GM21528 (cell line): ENCODE measurements around the gene DNAJC5.

Experiments used
- ATAC-seq: cut with Tn5 transposase; IDR thresholded peaks from one replicate; pipeline ENCODE4 v1.9.1; 2021; ENCODE audit warnings: mild to moderate bottlenecking, moderate library complexity; ENCODE audit not compliant: unreplicated experiment, low FRiP score

DNAJC5 gene

DNA sequence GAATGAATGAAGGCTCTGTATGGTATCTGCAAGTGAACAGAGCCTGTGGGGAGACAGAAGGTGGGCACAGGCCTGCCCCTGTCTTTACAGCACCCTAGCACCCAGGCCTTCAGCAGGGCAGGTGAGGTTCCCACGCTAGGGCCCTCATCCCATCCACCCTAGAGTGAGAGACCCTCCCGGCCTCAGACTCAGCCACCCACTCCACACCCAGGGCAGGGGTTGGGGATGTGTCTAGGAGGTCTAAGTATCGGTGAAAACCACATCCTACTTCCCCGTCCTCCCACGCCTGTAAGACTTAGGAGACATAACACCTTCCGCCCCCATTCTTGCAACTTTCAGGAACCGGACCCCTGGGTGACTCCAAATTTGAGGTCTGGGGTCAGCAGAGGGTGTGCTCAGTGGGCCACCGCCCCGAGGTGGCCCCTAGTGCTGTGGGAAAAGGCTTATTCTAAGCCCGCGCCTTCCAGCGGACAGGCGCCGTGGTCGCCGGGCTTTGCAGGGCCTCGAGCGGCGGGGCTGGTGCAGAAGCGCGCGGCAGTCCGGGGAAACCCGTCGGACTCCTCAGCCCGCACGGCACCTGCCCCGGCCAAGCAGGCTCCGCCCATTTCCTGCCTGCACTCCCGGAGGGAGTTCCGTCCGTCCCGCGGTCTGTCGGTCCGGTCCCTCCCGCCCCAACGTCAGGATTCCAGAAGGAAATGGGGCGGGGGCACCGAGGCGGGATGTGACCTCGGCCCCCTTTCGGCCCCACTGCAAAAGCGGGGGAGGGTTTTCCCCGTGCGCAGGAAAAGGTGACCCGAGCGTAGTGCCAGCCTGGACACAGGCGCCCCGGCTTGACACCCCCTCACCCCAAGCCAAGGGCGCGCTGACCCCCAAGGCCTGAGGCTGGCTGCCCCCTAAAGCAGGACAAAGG is 83.6 kb downstream of the DNAJC5 start:
- ATAC-seq = no peak

DNA sequence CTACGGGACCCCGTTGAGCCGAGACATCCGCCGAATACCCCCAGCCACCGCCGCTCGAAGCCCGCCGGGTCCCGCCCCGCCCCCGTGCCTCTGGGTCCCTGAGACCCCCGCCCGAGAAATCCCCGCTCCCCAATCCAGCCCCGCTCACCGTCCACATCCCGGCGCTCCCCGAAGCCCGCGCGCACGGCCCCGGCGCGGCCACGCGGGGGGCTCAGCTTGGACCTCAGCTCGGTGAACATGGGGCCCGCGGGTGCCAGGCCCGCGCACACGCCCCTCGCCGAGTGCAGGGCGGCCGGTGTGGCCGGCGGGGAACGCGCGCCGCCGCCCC is 84.3 kb downstream of the DNAJC5 start:
- no peak for ATAC-seq

DNA sequence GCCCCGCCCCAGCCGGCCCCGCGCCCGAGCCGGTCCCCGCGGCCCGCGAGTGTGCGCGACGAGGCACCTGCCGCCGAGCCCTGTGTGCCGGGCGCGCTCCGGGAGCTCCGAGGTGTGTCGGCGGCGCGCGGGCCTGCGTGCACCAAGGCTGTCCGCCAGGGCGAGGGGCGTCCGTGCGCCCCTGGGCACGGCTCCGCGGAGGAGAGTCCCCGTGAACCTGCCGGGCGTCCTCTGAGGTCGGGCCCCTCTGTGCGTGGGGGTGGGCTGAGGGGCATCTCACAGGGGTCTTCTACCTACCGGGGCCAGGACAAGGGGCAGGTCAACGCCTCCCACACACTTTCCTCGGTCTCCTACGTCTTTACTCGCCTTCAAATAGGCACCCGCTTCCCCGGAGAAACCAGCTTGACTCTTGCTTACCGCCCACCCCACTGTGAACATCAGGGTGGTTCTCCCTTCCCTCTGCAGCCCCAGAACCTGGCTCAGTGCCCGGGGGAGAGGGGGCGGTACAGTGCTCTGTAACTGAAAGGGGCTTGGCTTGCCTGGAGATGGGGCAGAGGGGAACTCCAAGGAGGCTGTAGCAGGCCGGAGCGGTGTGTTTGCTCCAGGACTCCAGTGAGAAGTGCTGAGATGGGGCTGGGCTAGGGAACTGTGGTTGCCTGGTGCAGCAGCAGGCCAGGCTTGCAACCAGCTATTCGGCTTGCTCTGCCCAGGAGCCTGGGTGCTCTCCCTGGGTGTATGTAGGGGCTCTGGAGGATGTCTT is 84.8 kb downstream of the DNAJC5 start, which contains the start of gene SAMD10:
SAMD10 (minus strand) TSS at position 86 of the 760 bp plus-strand sequence. CDS start 175 bp downstream, outside the sequence.
- peak; percentile 35 for ATAC-seq

- peak; percentile 10 for ATAC-seq
These were observed 85.4 kb downstream of the DNAJC5 start for GRCh38 chr20:63980317-63980805.

DNA sequence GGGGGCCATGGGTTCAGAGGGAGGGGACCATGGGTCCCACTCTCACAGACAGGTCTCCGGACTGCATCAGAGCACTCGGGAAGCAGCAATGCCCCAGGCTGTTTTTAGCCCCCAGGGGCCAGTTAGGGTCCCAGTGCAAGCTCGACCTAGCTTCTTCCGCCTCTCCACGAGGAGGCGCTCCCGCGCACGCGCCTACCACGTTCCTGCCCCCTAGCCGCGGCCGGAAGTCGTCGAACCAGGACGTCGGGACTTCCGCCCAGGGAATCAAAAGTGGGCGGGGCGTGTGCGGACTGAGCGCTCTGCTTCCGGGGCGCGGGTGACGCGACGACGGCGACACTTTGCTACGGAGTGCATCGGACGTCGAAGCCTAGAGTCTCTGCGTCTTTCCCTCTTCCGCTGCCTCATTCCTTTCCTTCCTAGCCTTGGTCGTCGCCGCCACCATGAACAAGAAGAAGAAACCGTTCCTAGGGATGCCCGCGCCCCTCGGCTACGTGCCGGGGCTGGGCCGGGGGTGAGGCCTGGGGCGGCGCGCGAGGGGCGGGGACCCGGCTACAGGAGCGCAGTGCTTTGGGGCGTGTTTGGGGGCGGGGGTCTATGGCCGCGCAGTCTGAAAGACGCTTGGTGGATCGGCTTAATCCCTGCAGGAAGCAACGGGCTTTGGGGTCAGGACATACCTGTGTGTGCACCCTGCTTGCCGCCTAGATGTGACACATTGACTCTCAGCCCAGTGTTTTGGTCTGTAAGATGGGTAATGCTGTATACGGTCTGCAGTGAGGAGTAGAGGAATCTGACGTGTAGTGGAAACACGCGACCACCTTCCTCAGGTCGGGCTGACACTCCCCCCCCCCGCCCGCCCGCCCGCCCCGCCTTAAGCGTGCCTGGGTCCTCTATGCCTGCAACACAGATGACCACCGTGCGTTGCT is 86.1 kb downstream of the DNAJC5 start, which contains the start of gene PRPF6:
PRPF6 (plus strand) TSS at position 327 of the 923 bp plus-strand sequence; CDS start at position 441, 114 bp downstream.
- peak; percentile 60 for ATAC-seq

- ATAC-seq = no peak
These were observed 88.0 kb downstream of the DNAJC5 start for GRCh38 chr20:63982937-63983336.
